Breast epithelium (tissue), 4 donors: Measurements from ENCODE around the gene DNAJC21. TPM values are rescaled to one million over a fixed set of nuclear protein-coding genes. Genes with fewer than 3 reads are reported as not detected.

ENCODE experiments used
- DNase-seq, 2 donors: peaks; one replicate each; pipeline ENCODE4 v3.0.0-alpha.2; 2019; ENCODE audit warnings: low spot score in 2 of 2
- H3K27ac ChIP-seq, 2 donors: fragments of 200-600 bp; sonication (generic) in 1 of 2; one replicate each; pipeline ENCODE4 v1.5.1; 2016 to 2019; ENCODE audit warnings: mild to moderate bottlenecking in 1 of 2
- H3K27me3 ChIP-seq, 2 donors: fragments of 200-600 bp; sonication (generic) in 1 of 2; one replicate each; pipeline versions ENCODE4 v1.5.1 to v1.6.0; 2017 to 2019; ENCODE audit warnings: control low read depth in 1 of 2, mild to moderate bottlenecking in 1 of 2
- H3K36me3 ChIP-seq: fragments of 200-600 bp; one replicate; pipeline ENCODE4 v1.5.1; 2019
- H3K4me1 ChIP-seq, 2 donors: fragments of 200-600 bp; sonication (generic); one replicate each; pipeline ENCODE4 v1.5.1; 2016 to 2019; ENCODE audit warnings: control low read depth in 1 of 2
- H3K4me3 ChIP-seq, 3 donors: fragments of 200-600 bp; sonication (generic); 1 replicate in 2 of 3; 2 replicates in 1 of 3; pipeline ENCODE4 v1.5.1; 2016 to 2019; ENCODE audit warnings: mild to moderate bottlenecking in 3 of 3, moderate library complexity in 2 of 3
- H3K9me3 ChIP-seq, 2 donors: fragments of 200-600 bp; sonication (generic) in 1 of 2; one replicate each; pipeline ENCODE4 v1.5.1; 2016 to 2019; ENCODE audit warnings: control low read depth in 1 of 2
- POLR2A ChIP-seq: fragments of 450-650 bp; IDR thresholded peaks from one replicate; pipeline ENCODE4 v1.6.1; 2016; ENCODE audit warnings: antibody characterized with exemption, mild to moderate bottlenecking, moderate library complexity
- POLR2AphosphoS5 ChIP-seq, 3 donors: sonication (generic); formaldehyde crosslinking; IDR thresholded peaks; one replicate each; pipeline ENCODE4 v1.6.1; 2017; ENCODE audit warnings: antibody characterized with exemption in 3 of 3
- intact Hi-C: fragments of 100-400 bp; cut with DNase I; formaldehyde crosslinking; loops from one replicate; pipeline ENCODE4 v1.15.1; 2023; ENCODE audit warnings: low total_unique reads
- total RNA-seq, 3 donors: library from RNA; depleted of rRNA; stranded (reverse); fragments of >200 nt; gene quantifications; one replicate each; pipeline ENCODE4 v1.1.0, GENCODE V29; 2016
- TF ChIP-seq, protein P1 (sequence below), 3 donors: fragments of 450-650 bp; IDR thresholded peaks; one replicate each; pipeline ENCODE4 v1.5.1; 2016 to 2017; ENCODE audit warnings: antibody characterized with exemption in 3 of 3, mild to moderate bottlenecking in 3 of 3, moderate library complexity in 3 of 3

Gene DNAJC21
- total RNA-seq, 3 donors from 2014 or later: 33.8 to 39.8 (median 36.9) TPM

GRCh38 chr5:34976347-34976746, 47.0 kb downstream of the DNAJC21 start:
- intact Hi-C loops: no loop called here
- no peak for DNase-seq
- TF ChIP-seq POLR2AphosphoS5 (IDR thresholded peaks at IDR 0.05) (no peak), POLR2A (no peak)
- TF ChIP-seq, protein P1, sequence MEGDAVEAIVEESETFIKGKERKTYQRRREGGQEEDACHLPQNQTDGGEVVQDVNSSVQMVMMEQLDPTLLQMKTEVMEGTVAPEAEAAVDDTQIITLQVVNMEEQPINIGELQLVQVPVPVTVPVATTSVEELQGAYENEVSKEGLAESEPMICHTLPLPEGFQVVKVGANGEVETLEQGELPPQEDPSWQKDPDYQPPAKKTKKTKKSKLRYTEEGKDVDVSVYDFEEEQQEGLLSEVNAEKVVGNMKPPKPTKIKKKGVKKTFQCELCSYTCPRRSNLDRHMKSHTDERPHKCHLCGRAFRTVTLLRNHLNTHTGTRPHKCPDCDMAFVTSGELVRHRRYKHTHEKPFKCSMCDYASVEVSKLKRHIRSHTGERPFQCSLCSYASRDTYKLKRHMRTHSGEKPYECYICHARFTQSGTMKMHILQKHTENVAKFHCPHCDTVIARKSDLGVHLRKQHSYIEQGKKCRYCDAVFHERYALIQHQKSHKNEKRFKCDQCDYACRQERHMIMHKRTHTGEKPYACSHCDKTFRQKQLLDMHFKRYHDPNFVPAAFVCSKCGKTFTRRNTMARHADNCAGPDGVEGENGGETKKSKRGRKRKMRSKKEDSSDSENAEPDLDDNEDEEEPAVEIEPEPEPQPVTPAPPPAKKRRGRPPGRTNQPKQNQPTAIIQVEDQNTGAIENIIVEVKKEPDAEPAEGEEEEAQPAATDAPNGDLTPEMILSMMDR (IDR thresholded peaks at IDR 0.05): no peak
- H3K27ac ChIP-seq: no peak overlapping the region
- H3K4me3 ChIP-seq: no peak overlapping the region
- no peaks in the 10 kb centered on the region for H3K27me3 ChIP-seq
- H3K9me3 ChIP-seq: no peaks in the 10 kb centered on the region
- no peaks in the 10 kb centered on the region for H3K36me3 ChIP-seq
- no peaks in the 10 kb centered on the region for H3K4me1 ChIP-seq

DNA sequence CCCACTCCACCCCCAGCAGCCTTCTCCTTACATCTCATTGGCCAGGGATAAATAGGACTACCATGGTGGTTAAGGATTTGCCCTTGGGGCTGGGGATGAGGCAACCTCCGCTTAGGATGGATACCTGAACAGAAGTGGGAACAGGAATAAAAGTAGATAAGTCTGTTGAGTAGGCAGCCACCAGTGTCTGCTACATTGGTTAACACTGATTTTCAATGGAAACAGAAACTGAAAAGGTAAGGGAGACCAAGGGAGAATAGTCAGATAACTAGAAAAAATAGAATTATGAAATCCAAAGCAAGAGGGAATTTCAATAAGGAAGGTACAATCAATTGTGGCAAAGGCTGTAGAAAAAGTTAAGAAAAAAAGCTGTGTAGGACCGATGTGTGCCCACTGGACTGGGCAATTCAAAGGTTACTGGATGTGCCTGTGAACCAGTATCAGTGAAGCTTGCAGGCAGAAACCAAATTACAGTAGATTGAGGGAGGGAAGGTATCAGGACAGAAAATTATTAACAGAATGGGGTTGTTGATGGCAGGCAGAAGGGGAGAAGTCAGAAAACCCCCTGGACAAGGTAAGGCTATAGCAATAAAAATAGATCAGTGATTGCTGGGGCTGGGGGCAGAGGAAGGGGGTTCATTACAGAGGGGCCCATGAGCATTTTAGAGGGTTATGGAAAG, 48.7 kb downstream of the DNAJC21 start:
- Histone ChIP-seq H3K27me3 (no peaks in the 10 kb centered on the region), H3K4me1 (no peaks in the 10 kb centered on the region), H3K27ac (no peak overlapping the region), H3K4me3 (no peak overlapping the region), H3K9me3 (no peaks in the 10 kb centered on the region), H3K36me3 (no peaks in the 10 kb centered on the region)
- intact Hi-C loops: no loop called here
- no peak for DNase-seq
- TF ChIP-seq, protein P1 (IDR thresholded peaks at IDR 0.05): no peak
- TF ChIP-seq POLR2A (no peak), POLR2AphosphoS5 (IDR thresholded peaks at IDR 0.05) (no peak)

DNA sequence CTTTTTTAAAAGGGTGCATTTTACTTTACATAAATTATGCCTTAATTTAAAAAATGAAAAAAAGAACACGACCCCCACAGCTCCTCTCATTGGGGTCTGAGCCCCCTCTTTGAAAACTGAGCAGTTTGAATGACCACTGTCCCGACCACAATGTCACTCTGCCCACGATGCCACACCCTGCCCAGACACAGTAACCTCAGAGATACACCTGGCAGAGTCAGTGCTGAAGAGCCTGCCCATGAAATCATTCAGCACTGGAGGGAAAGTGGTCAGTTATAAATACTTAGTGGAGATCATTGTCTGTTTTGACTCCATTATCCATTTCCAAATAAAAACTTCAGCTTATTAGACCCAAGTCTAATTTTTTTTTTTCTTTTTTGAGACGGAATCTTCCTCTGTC, 49.3 kb downstream of the DNAJC21 start:
- no peak for TF ChIP-seq POLR2A
- TF ChIP-seq, protein P1 (IDR thresholded peaks at IDR 0.05): no peak
- TF ChIP-seq POLR2AphosphoS5 (IDR thresholded peaks at IDR 0.05): no peak
- Histone ChIP-seq H3K27ac (no peak overlapping the region), H3K27me3 (no peaks in the 10 kb centered on the region), H3K4me1 (no peaks in the 10 kb centered on the region), H3K36me3 (no peaks in the 10 kb centered on the region), H3K9me3 (no peaks in the 10 kb centered on the region), H3K4me3 (no peak overlapping the region)
- DNase-seq: no peak
- intact Hi-C loops: no loop called here

DNA sequence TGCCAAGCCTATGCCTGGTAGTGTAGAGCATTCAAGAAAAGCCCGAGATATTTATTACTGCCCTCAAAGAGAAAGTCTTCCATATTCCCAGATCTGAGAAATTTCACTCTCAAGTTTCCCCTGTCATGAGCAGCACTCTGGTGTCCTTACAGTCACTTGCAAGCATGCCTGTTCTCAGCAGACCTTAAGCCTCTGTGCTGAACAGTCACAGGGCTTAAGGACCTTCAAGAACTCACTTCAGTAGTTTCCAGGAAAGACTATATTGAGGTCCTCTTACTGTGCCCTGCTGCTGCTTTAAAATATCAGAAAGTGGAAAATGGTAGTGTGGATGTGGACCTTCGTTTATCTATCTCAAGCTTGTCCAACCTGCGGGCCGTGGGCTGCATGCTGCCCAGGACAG, 53.5 kb downstream of the DNAJC21 start:
- no peaks in the 10 kb centered on the region for H3K4me1 ChIP-seq
- no peaks in the 10 kb centered on the region for H3K27me3 ChIP-seq
- H3K36me3 ChIP-seq: no peaks in the 10 kb centered on the region
- intact Hi-C loops: no loop called here
- peaks cover 0 to 25% of the 10 kb centered on the region in 2 donors for H3K9me3 ChIP-seq
- no peak for TF ChIP-seq POLR2A
- TF ChIP-seq POLR2AphosphoS5 (IDR thresholded peaks at IDR 0.05): no peak
- TF ChIP-seq, protein P1 (IDR thresholded peaks at IDR 0.05): no peak
- H3K4me3 ChIP-seq: no peak overlapping the region
- H3K27ac ChIP-seq: no peak overlapping the region
- DNase-seq: no peak

- intact Hi-C loops: no loop called here
- no peaks in the 10 kb centered on the region for H3K36me3 ChIP-seq
- TF ChIP-seq, protein P1 (IDR thresholded peaks at IDR 0.05): no peak
- TF ChIP-seq POLR2AphosphoS5 (IDR thresholded peaks at IDR 0.05) (no peak), POLR2A (no peak)
- H3K4me3 ChIP-seq: no peak overlapping the region
- peaks cover 0 to 25% of the 10 kb centered on the region in 2 donors for H3K9me3 ChIP-seq
- no peaks in the 10 kb centered on the region for H3K4me1 ChIP-seq
- H3K27ac ChIP-seq: no peak overlapping the region
- H3K27me3 ChIP-seq: no peaks in the 10 kb centered on the region
- no peak for DNase-seq
Measured at GRCh38 chr5:34986965-34987364, 57.6 kb downstream of the DNAJC21 start.
